A673 (cell line): ENCODE results near the gene RGS7.

Source experiments
- CTCF ChIP-seq: fragments of 300-800, 200-600 bp; sonication (generic); conservative IDR thresholded peaks from 2 replicates; pipeline ENCODE4 v1.5.1; 2017; ENCODE audit warnings: low read depth, mild to moderate bottlenecking, antibody characterized with exemption, low read length, moderate library complexity, mixed read lengths
- EZH2 ChIP-seq: fragments of 200-600 bp; sonication (generic); IDR thresholded peaks from 2 replicates; pipeline ENCODE4 v1.6.1; 2017; ENCODE audit warnings: borderline replicate concordance, low read depth, mild to moderate bottlenecking, mixed read lengths, antibody characterized with exemption, low read length; ENCODE audit not compliant: poor library complexity, severe bottlenecking

GRCh38 chr1:241265428-241265827 lies 91.6 kb downstream of the RGS7 start:
- TF ChIP-seq CTCF (no peak), EZH2 (no peak)
